Urothelium cell line (cell line): Measurements from ENCODE around the gene FAM78B.

Experiments used
- DNase-seq: peaks from one replicate; pipeline ENCODE4 v3.0.0; 2011; ENCODE audit warnings: low spot score, mixed read lengths
- FAIRE-seq: peaks from 2 replicates; lab custom pipeline; 2011; peaks lifted over from hg19 to GRCh38; lab: Jason Lieb, UNC

The FAM78B gene

DNA sequence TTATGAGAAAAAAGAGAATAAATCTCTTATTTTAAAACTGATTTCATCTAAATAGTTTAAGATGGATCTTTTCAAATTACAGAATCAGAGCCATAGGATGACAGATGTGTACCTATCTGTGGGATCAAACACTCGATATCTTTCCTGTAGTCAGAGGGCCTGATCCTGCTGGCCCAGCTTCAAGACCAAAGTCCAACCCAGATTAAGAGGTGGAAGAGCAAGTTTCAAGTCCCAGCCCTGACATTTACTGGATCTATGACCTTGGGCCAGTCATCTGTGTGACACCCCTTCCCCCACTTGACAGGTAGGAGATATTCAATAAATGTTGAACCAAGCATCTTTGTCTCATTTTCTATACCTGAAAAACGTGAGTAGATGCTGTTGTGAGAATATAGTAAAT, 140.7 kb downstream of the FAM78B start:
- FAIRE-seq = no peak
- DNase-seq = no peak

- DNase-seq = no peak
- no peak for FAIRE-seq
These were observed 146.6 kb downstream of the FAM78B start for GRCh38 chr1:166020210-166020609.
